SK-N-SH (cell line): ENCODE data around the gene LRRC39. TPM values are rescaled to one million over a fixed set of nuclear protein-coding genes. Genes with fewer than 3 reads are reported as not detected.

Experiments
- CTCF ChIA-PET: fragments of 300-600, 350-600 bp; formaldehyde crosslinking; extraction: SDS; loops from one replicate; lab custom pipeline; 2021; lab: Yijun Ruan, JAX
- POLR2A ChIA-PET: fragments of 350-600 bp; sonication (Branson Sonifier 250); formaldehyde crosslinking; extraction: SDS; loops from one replicate; lab custom pipeline; 2020; ENCODE audit warnings: antibody characterized with exemption, inconsistent platforms; lab: Yijun Ruan, JAX
- DNase-seq: peaks from one replicate; pipeline ENCODE4 v3.0.0; 2012
- H2AFZ ChIP-seq: fragments of 200-600 bp; sonication (generic); 2 replicates; pipeline ENCODE4 v1.8.1; 2016; ENCODE audit warnings: antibody characterized with exemption, mild to moderate bottlenecking, low read depth
- H3F3A ChIP-seq: fragments of 200-600 bp; sonication (generic); replicated peaks from 2 replicates; pipeline ENCODE3; 2016; ENCODE audit warnings: antibody characterized with exemption, mild to moderate bottlenecking; ENCODE audit not compliant: insufficient read depth
- H3K27ac ChIP-seq, 2 experiments: fragments of 200-500 bp in 1 of 2; fragments of 200-600 bp in 1 of 2; sonication (Bioruptor generic) in 1 of 2; sonication (generic), shearing (Covaris generic) in 1 of 2; 2 replicates each; pipeline versions ENCODE4 v1.5.1 to v1.6.1; 2014 to 2016; ENCODE audit warnings: low read depth in 2 of 2, inconsistent platforms in 1 of 2, low read length in 1 of 2, mild to moderate bottlenecking in 1 of 2, mixed read lengths in 1 of 2
- H3K27me3 ChIP-seq: fragments of 200-600 bp; sonication (generic), shearing (Covaris generic); 2 replicates; pipeline ENCODE4 v1.6.1; 2016; ENCODE audit warnings: mixed run types; ENCODE audit not compliant: insufficient read depth
- H3K36me3 ChIP-seq, 2 experiments: fragments of 200-500 bp in 1 of 2; fragments of 200-600 bp in 1 of 2; sonication (Bioruptor generic) in 1 of 2; sonication (generic) in 1 of 2; replicated peaks in 1 of 2; 2 replicates each; pipeline versions ENCODE3 to v1.5.1; 2014 to 2016; ENCODE audit warnings: low read length in 1 of 2, mild to moderate bottlenecking in 1 of 2; ENCODE audit not compliant: insufficient read depth in 2 of 2, control insufficient read depth in 1 of 2
- H3K4me1 ChIP-seq, 2 experiments: fragments of 200-500 bp in 1 of 2; fragments of 200-600 bp in 1 of 2; sonication (Bioruptor generic) in 1 of 2; sonication (generic), shearing (Covaris generic) in 1 of 2; 2 replicates each; pipeline versions ENCODE4 v1.5.1 to v1.6.1; 2014 to 2016; ENCODE audit warnings: low read depth in 1 of 2, low read length in 1 of 2, mixed run types in 1 of 2; ENCODE audit not compliant: insufficient read depth in 2 of 2, control insufficient read depth in 1 of 2
- H3K4me2 ChIP-seq: fragments of 200-600 bp; sonication (generic), shearing (Covaris generic); 2 replicates; pipeline ENCODE4 v1.6.1; 2017; ENCODE audit warnings: mixed run types
- H3K4me3 ChIP-seq, 2 experiments: fragments of 200-500 bp in 1 of 2; fragments of 200-600 bp in 1 of 2; sonication (Bioruptor generic) in 1 of 2; sonication (generic), shearing (Covaris generic) in 1 of 2; 2 replicates each; pipeline versions ENCODE4 v1.5.1 to v1.8.1; 2014 to 2016; ENCODE audit warnings: low read depth in 2 of 2, inconsistent platforms in 1 of 2, low read length in 1 of 2, mild to moderate bottlenecking in 1 of 2, mixed read lengths in 1 of 2, moderate library complexity in 1 of 2
- H3K79me2 ChIP-seq: fragments of 200-600 bp; sonication (generic); 2 replicates; pipeline ENCODE4 v1.8.1; 2017; ENCODE audit warnings: mild to moderate bottlenecking; ENCODE audit not compliant: insufficient read depth
- H3K9ac ChIP-seq: fragments of 200-600 bp; sonication (generic); 2 replicates; pipeline ENCODE4 v1.6.1; 2017; ENCODE audit warnings: mixed run types
- H3K9me2 ChIP-seq: fragments of 200-600 bp; sonication (generic); 2 replicates; pipeline ENCODE4 v1.6.1; 2017; ENCODE audit warnings: mixed run types
- H3K9me3 ChIP-seq: fragments of 200-600 bp; sonication (generic); 2 replicates; pipeline ENCODE4 v1.6.1; 2017; ENCODE audit warnings: mixed run types, mild to moderate bottlenecking, moderate library complexity
- H4K20me1 ChIP-seq: fragments of 200-600 bp; sonication (generic); 2 replicates; pipeline ENCODE4 v1.6.1; 2017; ENCODE audit warnings: mild to moderate bottlenecking, mixed run types; ENCODE audit not compliant: insufficient read depth
- ELF1 ChIP-seq: IDR thresholded peaks from 2 replicates; pipeline ENCODE4 v1.4.0; 2012
- EP300 ChIP-seq, 2 experiments: IDR thresholded peaks; 2 replicates each; pipeline versions ENCODE4 v1.4.0 to v1.6.1; 2012; ENCODE audit warnings: borderline replicate concordance in 1 of 2, low read depth in 1 of 2, low read length in 1 of 2
- EZH2phosphoT487 ChIP-seq: fragments of 200-600 bp; sonication (generic); IDR thresholded peaks from 2 replicates; pipeline ENCODE4 v1.6.1; 2017; ENCODE audit warnings: low read depth, mixed run types, mild to moderate bottlenecking, antibody characterized with exemption, moderate library complexity, borderline replicate concordance
- GATA2 ChIP-seq: sonication (generic); formaldehyde crosslinking; IDR thresholded peaks from 2 replicates; pipeline ENCODE4 v1.5.0; 2020; ENCODE audit warnings: mild to moderate bottlenecking, missing genetic modification reagents
- MEF2A ChIP-seq: IDR thresholded peaks from 2 replicates; pipeline ENCODE4 v1.4.0; 2012; ENCODE audit warnings: low read depth, borderline replicate concordance
- NFIC ChIP-seq: IDR thresholded peaks from 2 replicates; pipeline ENCODE4 v1.4.0; 2012; ENCODE audit warnings: borderline replicate concordance
- NRF1 ChIP-seq: IDR thresholded peaks from 2 replicates; pipeline ENCODE4 v1.6.1; 2012; ENCODE audit warnings: low read depth, mild to moderate bottlenecking, low read length
- SIN3A ChIP-seq: IDR thresholded peaks from 2 replicates; pipeline ENCODE4 v1.6.1; 2012; ENCODE audit warnings: low read depth, mild to moderate bottlenecking, low read length, moderate library complexity, borderline replicate concordance
- SMC3 ChIP-seq: IDR thresholded peaks from 2 replicates; pipeline ENCODE4 v1.6.1; 2012; ENCODE audit warnings: low read depth, low read length, improper control_type of control experiment
- TAF1 ChIP-seq: IDR thresholded peaks from 2 replicates; pipeline ENCODE4 v1.6.1; 2012; ENCODE audit warnings: low read depth, mild to moderate bottlenecking, low read length, moderate library complexity, borderline replicate concordance
- TCF12 ChIP-seq: IDR thresholded peaks from 2 replicates; pipeline ENCODE4 v1.4.0; 2012
- TEAD4 ChIP-seq: IDR thresholded peaks from 2 replicates; pipeline ENCODE4 v1.4.0; 2012; ENCODE audit warnings: mild to moderate bottlenecking, borderline replicate concordance; ENCODE audit not compliant: insufficient read depth
- WGBS: methylation state at CpG from one replicate; pipeline ENCODE4 v1.1.6; 2017; ENCODE audit warnings: low lambda C conversion rate; 5-methylcytosine and 5-hydroxymethylcytosine counted together
- polyA plus RNA-seq, 3 experiments: library from polyadenylated mRNA; depleted of rRNA; stranded (reverse); fragments of >200 nt; gene quantifications; 2 replicates each; pipeline ENCODE4 v1.2.3, GENCODE V29; 2012
- TF ChIP-seq, protein P1 (sequence below): fragments of 150-350 bp; IDR thresholded peaks from 2 replicates; pipeline ENCODE4 v1.6.1; 2016; ENCODE audit warnings: mild to moderate bottlenecking, low read depth, low read length
- TF ChIP-seq, protein P2 (sequence below): IDR thresholded peaks from 2 replicates; pipeline ENCODE4; 2012
- TF ChIP-seq, protein P3 (sequence below): IDR thresholded peaks from 2 replicates; pipeline ENCODE4 v1.4.0; 2012; ENCODE audit warnings: low read depth

Gene LRRC39
- polyA plus RNA-seq, 1 of the 3 experiments (the other 2 are of a cell fraction): 1.6 TPM

DNA sequence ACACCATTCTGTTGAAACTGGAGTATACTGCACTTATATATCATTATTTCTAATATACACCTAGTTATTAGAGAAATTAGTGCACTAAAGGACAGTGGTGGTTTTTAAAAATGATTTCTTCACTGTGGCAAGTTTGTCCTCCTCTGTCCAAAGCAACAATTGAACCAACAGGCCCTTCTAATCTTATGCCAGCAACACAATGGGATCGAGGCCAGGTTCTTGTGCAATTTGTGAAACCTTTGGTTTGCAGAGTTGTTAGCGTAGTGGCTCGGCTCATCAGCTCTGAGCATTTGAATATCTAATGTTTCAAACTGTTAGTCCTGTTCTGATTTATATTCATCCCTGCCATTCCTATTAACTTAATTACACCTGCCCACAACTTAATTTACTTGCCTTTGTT is 9.9 kb upstream of the LRRC39 start:
- Histone ChIP-seq H3F3A (no peaks in the 10 kb centered on the region), H4K20me1 (no peaks in the 10 kb centered on the region), H3K36me3 (peaks cover 4 to 6% of the 10 kb centered on the region in 2 experiments), H3K27me3 (no peaks in the 10 kb centered on the region), H3K27ac (no peak overlapping the region), H3K79me2 (no peaks in the 10 kb centered on the region), H2AFZ (no peak overlapping the region), H3K4me2 (no peak overlapping the region), H3K4me1 (peaks cover 8 to 13% of the 10 kb centered on the region in 2 experiments; a peak in 2 of 4 replicates), H3K9me2 (no peaks in the 10 kb centered on the region), H3K9ac (no peak overlapping the region), H3K4me3 (no peak overlapping the region), H3K9me3 (no peaks in the 10 kb centered on the region)
- TF ChIP-seq NRF1: no peak
- TF ChIP-seq, protein P1, sequence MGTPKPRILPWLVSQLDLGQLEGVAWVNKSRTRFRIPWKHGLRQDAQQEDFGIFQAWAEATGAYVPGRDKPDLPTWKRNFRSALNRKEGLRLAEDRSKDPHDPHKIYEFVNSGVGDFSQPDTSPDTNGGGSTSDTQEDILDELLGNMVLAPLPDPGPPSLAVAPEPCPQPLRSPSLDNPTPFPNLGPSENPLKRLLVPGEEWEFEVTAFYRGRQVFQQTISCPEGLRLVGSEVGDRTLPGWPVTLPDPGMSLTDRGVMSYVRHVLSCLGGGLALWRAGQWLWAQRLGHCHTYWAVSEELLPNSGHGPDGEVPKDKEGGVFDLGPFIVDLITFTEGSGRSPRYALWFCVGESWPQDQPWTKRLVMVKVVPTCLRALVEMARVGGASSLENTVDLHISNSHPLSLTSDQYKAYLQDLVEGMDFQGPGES: no peak
- TF ChIP-seq, protein P2, sequence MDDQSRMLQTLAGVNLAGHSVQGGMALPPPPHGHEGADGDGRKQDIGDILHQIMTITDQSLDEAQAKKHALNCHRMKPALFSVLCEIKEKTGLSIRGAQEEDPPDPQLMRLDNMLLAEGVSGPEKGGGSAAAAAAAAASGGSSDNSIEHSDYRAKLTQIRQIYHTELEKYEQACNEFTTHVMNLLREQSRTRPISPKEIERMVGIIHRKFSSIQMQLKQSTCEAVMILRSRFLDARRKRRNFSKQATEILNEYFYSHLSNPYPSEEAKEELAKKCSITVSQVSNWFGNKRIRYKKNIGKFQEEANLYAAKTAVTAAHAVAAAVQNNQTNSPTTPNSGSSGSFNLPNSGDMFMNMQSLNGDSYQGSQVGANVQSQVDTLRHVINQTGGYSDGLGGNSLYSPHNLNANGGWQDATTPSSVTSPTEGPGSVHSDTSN: no peak
- no peak for TF ChIP-seq NFIC
- no peak for TF ChIP-seq EP300 (IDR thresholded peaks at IDR 0.05; ENCODE audit: borderline replicate concordance in 1 of 2, low read depth in 1 of 2, low read length in 1 of 2)
- no peak for TF ChIP-seq GATA2 (CRISPR knock-in tag)
- no peak for DNase-seq
- CTCF ChIA-PET: interaction anchor here (1.5 kb wide), 1 partner anchor 268 kb away, joined by 5 read pairs; no protein-coding TSS in a partner anchor
- POLR2A ChIA-PET: no interaction called here
- WGBS: 92% methylated on average over 3 of the region's 3 CpGs

DNA sequence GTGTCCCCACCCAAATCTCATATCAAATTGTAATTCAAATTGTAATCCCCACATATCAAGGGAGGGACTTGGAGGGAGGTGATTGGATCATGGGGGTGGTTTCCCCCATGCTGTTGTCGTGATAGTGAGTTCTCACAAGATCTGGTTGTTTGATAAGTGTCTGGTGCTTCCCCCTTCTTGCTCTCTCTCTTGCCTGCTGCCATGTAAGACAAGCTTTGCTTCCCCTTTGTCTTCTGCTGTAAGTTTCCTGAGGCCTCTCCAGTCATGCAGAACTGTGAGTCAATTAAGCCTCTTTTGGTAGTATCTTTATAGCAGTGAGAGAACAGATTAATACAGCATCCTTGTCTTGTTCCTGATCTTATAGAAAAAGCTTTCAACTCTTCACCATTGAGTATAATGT is 6.5 kb upstream of the LRRC39 start:
- Histone ChIP-seq H3K27ac (no peak overlapping the region), H3K4me2 (no peak overlapping the region), H3K9me3 (no peaks in the 10 kb centered on the region), H3K4me1 (peaks cover 8 to 13% of the 10 kb centered on the region in 2 experiments; a peak in 2 of 4 replicates), H3F3A (no peaks in the 10 kb centered on the region), H4K20me1 (no peaks in the 10 kb centered on the region), H3K36me3 (no peaks in the 10 kb centered on the region), H3K79me2 (no peaks in the 10 kb centered on the region), H3K9me2 (no peaks in the 10 kb centered on the region), H2AFZ (no peak overlapping the region), H3K4me3 (no peak overlapping the region), H3K27me3 (no peaks in the 10 kb centered on the region), H3K9ac (no peak overlapping the region)
- ChIA-PET CTCF (interaction anchor here (0.8 kb wide), 1 partner anchor 684 kb away, joined by 3 read pairs; no protein-coding TSS in a partner anchor), POLR2A (no interaction called here)
- DNase-seq: no peak
- TF ChIP-seq TCF12: no peak
- TF ChIP-seq, protein P3, sequence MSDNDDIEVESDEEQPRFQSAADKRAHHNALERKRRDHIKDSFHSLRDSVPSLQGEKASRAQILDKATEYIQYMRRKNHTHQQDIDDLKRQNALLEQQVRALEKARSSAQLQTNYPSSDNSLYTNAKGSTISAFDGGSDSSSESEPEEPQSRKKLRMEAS: no peak
- TF ChIP-seq MEF2A: no peak
- no peak for TF ChIP-seq TEAD4
- TF ChIP-seq TAF1: no peak
- no peak for TF ChIP-seq NRF1
- no peak for TF ChIP-seq EP300 (IDR thresholded peaks at IDR 0.05; ENCODE audit: borderline replicate concordance in 1 of 2, low read depth in 1 of 2, low read length in 1 of 2)
- TF ChIP-seq EZH2phosphoT487: no peak
- no peak for TF ChIP-seq NFIC
- TF ChIP-seq SIN3A: no peak
- no peak for TF ChIP-seq SMC3
- TF ChIP-seq ELF1: no peak
- 90% methylated on average over 1 of the region's 1 CpG for WGBS
